Bronchial epithelial cell (primary cell): ENCODE measurements around the gene NHLRC4. TPM values are rescaled to one million over a fixed set of nuclear protein-coding genes. Genes with fewer than 3 reads are reported as not detected.

Experiments
- DNase-seq: peaks from one replicate; pipeline ENCODE4 v3.0.0-alpha.2; 2010; ENCODE audit warnings: low read depth
- FAIRE-seq: peaks from 2 replicates; lab custom pipeline; 2011; peaks lifted over from hg19 to GRCh38; lab: Jason Lieb, UNC
- H3K27me3 ChIP-seq: 2 replicates; pipeline ENCODE4 v1.5.1; 2011; ENCODE audit warnings: low read length; ENCODE audit not compliant: control insufficient read depth, insufficient read depth
- H3K36me3 ChIP-seq: 2 replicates; pipeline ENCODE4 v1.5.1; 2011; ENCODE audit warnings: low read length; ENCODE audit not compliant: control insufficient read depth, insufficient read depth
- H3K4me3 ChIP-seq: 2 replicates; pipeline ENCODE4 v1.5.1; 2011; ENCODE audit warnings: mild to moderate bottlenecking, low read depth, low read length, control low read depth
- total RNA-seq: library from RNA; depleted of rRNA; stranded (reverse); fragments of >200 nt; gene quantifications from 2 replicates; pipeline ENCODE4 v1.2.1, GENCODE V29; 2014
- TF ChIP-seq, protein P1 (sequence below): IDR thresholded peaks from 2 replicates; pipeline ENCODE4 v1.5.1; 2011; ENCODE audit warnings: mild to moderate bottlenecking, moderate library complexity, low read length, control low read depth, inconsistent platforms; ENCODE audit not compliant: insufficient read depth, severe bottlenecking

NHLRC4 gene
- total RNA-seq, 1 donor from 2014 or later, result under 0.01 TPM

DNA sequence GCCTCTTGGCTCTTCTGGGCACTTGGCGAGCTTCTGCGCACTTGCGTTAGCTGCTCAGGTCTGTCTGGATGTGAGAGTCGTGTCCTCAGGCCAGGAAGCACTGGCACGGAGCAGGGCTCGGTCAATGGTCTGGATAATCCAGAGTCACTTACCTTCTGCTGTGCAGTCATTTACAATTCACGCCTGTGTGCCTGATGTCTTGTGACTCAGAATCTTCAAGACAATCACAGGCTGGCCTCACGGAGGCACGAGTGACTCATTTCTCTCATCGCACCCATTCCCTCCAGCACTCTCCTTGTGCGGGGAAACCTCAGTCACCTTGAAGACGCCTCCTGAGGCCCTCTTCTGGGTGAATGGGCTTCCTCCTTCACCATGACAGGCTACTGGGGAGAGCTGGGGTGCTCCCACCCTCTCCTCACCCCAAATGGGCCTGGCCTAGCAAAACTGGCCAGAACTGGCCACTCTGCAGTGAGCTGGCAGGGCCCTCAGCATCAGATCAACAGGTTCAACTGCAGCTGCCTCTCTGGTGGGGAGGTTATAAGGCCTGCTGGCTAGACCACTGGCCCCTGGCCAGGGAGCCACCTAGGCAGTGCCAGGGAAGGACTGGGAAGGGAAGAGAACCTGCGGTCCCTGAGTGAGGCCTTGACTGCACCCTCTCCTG, 41.2 kb upstream of the NHLRC4 start:
- peak; percentile 94 for DNase-seq
- H3K36me3 ChIP-seq, result peaks cover 10% of the 10 kb centered on the region
- FAIRE-seq, result peak; percentile 92
- no peaks in the 10 kb centered on the region for H3K27me3 ChIP-seq
- peak overlapping the region; percentile 80 for H3K4me3 ChIP-seq
- TF ChIP-seq, protein P1, sequence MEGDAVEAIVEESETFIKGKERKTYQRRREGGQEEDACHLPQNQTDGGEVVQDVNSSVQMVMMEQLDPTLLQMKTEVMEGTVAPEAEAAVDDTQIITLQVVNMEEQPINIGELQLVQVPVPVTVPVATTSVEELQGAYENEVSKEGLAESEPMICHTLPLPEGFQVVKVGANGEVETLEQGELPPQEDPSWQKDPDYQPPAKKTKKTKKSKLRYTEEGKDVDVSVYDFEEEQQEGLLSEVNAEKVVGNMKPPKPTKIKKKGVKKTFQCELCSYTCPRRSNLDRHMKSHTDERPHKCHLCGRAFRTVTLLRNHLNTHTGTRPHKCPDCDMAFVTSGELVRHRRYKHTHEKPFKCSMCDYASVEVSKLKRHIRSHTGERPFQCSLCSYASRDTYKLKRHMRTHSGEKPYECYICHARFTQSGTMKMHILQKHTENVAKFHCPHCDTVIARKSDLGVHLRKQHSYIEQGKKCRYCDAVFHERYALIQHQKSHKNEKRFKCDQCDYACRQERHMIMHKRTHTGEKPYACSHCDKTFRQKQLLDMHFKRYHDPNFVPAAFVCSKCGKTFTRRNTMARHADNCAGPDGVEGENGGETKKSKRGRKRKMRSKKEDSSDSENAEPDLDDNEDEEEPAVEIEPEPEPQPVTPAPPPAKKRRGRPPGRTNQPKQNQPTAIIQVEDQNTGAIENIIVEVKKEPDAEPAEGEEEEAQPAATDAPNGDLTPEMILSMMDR, result no peak

DNA sequence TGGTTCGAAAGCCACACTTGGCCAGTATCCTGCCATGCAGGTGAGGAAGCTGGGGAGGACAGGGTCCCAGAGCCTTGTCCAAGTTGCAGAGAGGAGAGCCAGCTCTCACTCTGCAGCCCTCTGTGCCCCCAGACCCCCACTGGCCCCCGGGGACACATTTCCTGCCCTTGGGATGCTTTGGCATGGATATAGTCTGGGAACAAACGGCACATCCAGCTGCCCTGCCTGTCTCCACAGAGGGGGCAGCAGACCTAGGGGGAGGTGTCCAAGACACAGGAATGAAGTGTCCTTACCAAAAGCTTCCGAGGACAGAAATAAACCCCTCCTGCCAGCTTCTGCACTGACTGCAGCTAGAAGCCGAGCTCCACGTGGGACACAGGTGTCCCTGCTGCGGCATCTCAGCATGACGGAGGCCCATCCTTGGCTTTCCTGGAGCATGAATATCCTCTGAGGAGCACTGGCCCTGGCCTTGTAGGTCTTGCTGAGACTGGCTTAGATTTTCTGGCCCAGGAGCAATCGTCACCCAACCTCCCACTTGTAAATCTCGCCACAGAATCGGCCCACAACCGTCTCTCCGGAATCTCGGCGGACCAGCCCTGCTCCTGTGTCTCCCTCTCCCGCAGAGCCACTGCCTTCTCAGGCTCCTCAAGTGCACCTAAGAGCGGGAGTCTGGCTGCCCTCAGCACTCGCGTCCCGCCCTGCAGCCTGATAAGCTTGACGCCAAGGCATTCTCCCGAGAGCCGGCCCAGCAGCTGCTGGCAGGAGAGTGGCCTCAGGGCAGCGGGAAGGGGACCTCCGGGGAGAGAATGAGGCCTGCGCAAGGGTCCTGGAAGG, 40.4 kb upstream of the NHLRC4 start:
- peak overlapping the region; percentile 80 for H3K4me3 ChIP-seq
- H3K36me3 ChIP-seq, result peaks cover 11% of the 10 kb centered on the region
- DNase-seq, result peak; percentile 17
- no peak for FAIRE-seq
- TF ChIP-seq, protein P1, result no peak
- H3K27me3 ChIP-seq, result no peaks in the 10 kb centered on the region

DNA sequence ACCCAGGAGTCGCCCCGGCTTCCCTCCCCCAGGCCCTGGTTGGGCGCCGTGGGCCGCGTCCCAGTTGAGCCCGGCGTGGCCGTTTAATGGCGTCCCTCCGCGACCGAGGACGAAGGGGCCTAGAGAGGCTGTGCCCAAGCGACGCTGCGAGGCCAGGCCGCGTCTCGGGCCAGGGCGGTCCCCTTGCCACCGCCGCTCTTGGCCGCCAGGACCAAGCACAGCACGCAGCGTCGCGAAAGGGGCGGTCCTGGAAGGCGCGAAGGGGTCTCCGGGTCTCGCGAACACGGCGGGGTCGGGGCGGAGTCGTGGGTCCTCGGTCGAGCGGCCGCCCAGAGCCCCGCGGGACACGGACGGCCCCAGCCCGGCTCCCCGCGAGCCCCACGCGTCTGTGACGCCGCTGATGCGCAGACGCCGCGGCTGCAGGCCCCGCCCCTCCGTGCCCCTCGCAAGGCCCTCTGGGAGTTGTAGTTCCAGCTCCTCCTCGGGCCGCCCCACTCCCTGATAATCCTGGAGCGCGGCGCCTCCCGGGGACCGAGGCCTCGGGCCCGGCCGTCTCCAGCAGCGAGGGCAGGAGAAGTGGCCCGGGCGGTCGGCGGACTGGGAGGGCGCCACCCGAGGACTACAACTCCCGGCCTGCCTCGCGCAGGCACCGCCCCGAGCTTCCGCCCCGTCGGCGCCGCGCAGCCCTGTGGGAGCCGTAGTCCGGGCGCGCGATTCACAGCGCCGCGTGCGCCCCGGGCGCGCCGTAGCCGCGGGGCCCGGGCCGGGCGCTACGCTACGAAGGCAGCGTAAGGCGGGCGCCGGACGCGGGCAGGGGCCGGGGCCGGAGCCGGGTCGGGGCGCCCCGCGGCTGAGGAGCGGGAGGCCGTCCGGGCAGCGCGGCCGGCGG, 39.5 kb upstream of the NHLRC4 start, which contains the start of gene CAPN15:
TSS of gene CAPN15 (plus strand) at position 698 of the 889 bp plus-strand sequence. CDS start 19,127 bp downstream, outside the sequence.
- Histone ChIP-seq H3K36me3 (peaks cover 11% of the 10 kb centered on the region), H3K4me3 (peak within 1 kb of the TSS; percentile 80), H3K27me3 (no peaks in the 10 kb centered on the region)
- TF ChIP-seq, protein P1, result peak; percentile 14
- peak; percentile 49 for DNase-seq
- FAIRE-seq, result no peak

DNA sequence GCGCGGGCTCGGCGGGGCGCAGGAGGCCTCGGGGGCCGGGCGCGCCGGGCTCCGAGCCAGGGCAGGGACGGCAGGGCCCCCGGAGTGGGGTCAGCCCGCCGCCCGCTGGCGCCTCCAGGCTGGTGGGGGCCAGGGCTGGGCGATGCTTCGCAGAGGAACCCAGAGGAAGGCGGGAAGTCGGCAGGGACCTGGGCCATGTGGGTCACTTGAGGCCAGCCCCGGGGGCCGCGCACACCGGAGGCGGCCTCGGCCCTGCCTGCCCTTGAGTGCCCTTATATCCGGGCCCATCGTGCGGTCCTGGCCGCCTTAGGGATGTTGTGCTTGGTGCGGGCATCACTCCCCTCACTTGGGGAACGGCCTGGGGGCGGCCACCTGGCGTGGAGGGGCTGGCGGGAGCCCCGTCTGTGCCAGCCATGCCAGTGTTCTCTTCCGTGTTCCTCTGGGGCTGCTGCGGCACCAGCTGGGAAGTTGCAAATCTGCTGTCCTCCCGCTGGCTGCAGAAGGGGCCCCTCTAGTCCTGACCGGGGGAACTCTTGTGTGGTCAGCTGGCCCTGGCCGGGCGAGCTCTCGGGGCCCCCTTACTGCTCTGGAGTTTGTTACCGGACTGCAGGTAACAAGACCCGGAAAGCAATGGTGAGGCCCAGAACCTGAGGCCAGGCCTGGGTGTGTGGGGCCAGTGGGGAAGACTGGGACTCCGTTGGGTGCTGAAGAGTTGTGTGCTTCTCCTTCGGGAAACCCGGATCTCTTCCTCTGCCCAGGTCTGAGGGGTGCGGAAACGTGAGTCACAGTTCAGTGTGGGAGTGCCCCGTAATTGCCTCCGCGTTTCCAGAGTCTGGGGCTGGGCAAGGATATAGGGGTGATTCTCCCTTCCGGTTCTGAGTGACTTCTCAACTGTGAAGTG, 38.4 kb upstream of the NHLRC4 start:
- peak overlapping the region; percentile 80 for H3K4me3 ChIP-seq
- peak; percentile 76 for DNase-seq
- no peak for FAIRE-seq
- no peaks in the 10 kb centered on the region for H3K27me3 ChIP-seq
- TF ChIP-seq, protein P1, result no peak
- H3K36me3 ChIP-seq, result peaks cover 11% of the 10 kb centered on the region
